A549 (cell line): ENCODE data around the gene CLCNKB.

Experiments
- CBX8 ChIP-seq: fragments of 200-600 bp; sonication (generic); IDR thresholded peaks from 2 replicates; pipeline ENCODE4 v1.6.1; 2016
- CHD2 ChIP-seq: fragments of 150-350 bp; IDR thresholded peaks from 2 replicates; pipeline ENCODE4 v1.6.1; 2014; ENCODE audit warnings: low read length; ENCODE audit not compliant: partially characterized antibody
- EP300 ChIP-seq, 2 experiments: fragments of >200 bp; sonication (Bioruptor Twin); formaldehyde crosslinking; IDR thresholded peaks; 2 replicates in 1 of 2; 3 replicates in 1 of 2; pipeline ENCODE4 v1.6.1; 2016 to 2017
- HOXB5 ChIP-seq: fragments of 250-450 bp; sonication (Bioruptor Pico); IDR thresholded peaks from 2 replicates; pipeline ENCODE4 v1.5.0; 2020; ENCODE audit warnings: mild to moderate bottlenecking, moderate library complexity
- JUN ChIP-seq, 2 experiments: fragments of >200 bp; sonication (Bioruptor Twin); formaldehyde crosslinking; IDR thresholded peaks; 2 replicates in 1 of 2; 3 replicates in 1 of 2; pipeline ENCODE4 v1.6.1; 2016 to 2017
- NR3C1 ChIP-seq: fragments of >200 bp; sonication (Bioruptor Twin); formaldehyde crosslinking; IDR thresholded peaks from 3 replicates; pipeline ENCODE4 v1.6.1; 2017
- POLR2A ChIP-seq: IDR thresholded peaks from 2 replicates; pipeline ENCODE4 v1.6.1; 2012; ENCODE audit warnings: mild to moderate bottlenecking, low read length
- POLR2AphosphoS2 ChIP-seq: conservative IDR thresholded peaks from 2 replicates; pipeline ENCODE4 v1.6.1; 2012; ENCODE audit warnings: low read length, improper control_type of control experiment, inconsistent platforms
- RFX5 ChIP-seq: fragments of 450-650 bp; IDR thresholded peaks from 2 replicates; pipeline ENCODE4 v1.7.1; 2014; ENCODE audit warnings: antibody characterized with exemption, mild to moderate bottlenecking, moderate library complexity
- SMC3 ChIP-seq: fragments of >200 bp; sonication (Bioruptor Twin); formaldehyde crosslinking; IDR thresholded peaks from 3 replicates; pipeline ENCODE4 v1.6.1; 2018; ENCODE audit warnings: inconsistent platforms
- TFCP2L1 ChIP-seq: fragments of 250-450 bp; sonication (Bioruptor Pico); IDR thresholded peaks from 2 replicates; pipeline ENCODE4 v1.5.0; 2021; ENCODE audit warnings: mild to moderate bottlenecking
- ZFP36 ChIP-seq: fragments of 450-650 bp; IDR thresholded peaks from 2 replicates; pipeline ENCODE4 v1.6.1; 2014; ENCODE audit warnings: borderline replicate concordance; ENCODE audit not compliant: partially characterized antibody
- ZSCAN20 ChIP-seq: fragments of 250-450 bp; sonication (Bioruptor Pico); IDR thresholded peaks from 2 replicates; pipeline ENCODE4 v1.8.0; 2022; ENCODE audit warnings: mild to moderate bottlenecking, moderate library complexity
- TF ChIP-seq, protein P1 (sequence below): fragments of >200 bp; sonication (Bioruptor Twin); formaldehyde crosslinking; IDR thresholded peaks from 3 replicates; pipeline ENCODE4 v1.5.1; 2016

DNA sequence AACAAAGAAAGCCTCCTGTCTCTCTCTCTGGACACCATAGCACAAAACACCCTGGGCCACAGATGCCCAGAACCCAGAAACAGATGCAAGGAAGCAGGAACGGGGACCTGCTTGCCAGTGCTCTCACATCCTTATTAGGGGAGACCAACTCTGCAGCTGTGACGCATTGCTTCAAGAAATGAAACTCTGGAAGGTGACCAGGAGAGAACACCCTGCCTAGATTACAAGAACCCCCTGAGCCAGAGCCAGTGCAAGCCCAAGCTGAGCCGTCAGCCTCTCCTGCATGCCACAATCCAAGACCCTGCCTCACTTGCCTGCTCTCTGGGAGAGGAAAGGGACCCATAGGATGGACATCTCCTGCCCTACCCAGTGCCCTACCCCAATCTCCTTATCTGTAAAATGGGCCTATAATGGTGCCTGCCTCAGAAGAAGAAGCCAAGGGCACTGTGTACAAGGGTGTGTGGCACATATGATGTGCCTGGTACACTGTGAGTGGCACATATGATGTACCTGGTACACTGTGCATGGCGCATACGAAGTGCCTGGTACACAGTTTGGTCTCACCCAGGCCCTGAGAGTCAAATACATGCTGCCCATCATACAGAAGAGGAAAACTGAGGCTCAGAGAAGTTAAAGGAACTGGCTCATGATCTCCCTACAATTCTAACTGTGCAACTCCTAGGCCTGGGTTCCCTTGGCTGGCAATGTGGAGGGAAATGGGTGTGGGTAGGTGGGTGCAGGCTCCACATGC lies 46.7 kb downstream of the CLCNKB start:
- TF ChIP-seq, protein P1, sequence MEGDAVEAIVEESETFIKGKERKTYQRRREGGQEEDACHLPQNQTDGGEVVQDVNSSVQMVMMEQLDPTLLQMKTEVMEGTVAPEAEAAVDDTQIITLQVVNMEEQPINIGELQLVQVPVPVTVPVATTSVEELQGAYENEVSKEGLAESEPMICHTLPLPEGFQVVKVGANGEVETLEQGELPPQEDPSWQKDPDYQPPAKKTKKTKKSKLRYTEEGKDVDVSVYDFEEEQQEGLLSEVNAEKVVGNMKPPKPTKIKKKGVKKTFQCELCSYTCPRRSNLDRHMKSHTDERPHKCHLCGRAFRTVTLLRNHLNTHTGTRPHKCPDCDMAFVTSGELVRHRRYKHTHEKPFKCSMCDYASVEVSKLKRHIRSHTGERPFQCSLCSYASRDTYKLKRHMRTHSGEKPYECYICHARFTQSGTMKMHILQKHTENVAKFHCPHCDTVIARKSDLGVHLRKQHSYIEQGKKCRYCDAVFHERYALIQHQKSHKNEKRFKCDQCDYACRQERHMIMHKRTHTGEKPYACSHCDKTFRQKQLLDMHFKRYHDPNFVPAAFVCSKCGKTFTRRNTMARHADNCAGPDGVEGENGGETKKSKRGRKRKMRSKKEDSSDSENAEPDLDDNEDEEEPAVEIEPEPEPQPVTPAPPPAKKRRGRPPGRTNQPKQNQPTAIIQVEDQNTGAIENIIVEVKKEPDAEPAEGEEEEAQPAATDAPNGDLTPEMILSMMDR, result no peak
- no peak for TF ChIP-seq JUN (IDR thresholded peaks at IDR 0.05)
- TF ChIP-seq RFX5, result no peak
- TF ChIP-seq SMC3, result no peak
- no peak for TF ChIP-seq CHD2
- no peak for TF ChIP-seq POLR2A
- no peak for TF ChIP-seq ZFP36
- no peak for TF ChIP-seq ZSCAN20 (CRISPR knock-in tag)
- no peak for TF ChIP-seq CBX8
- no peak for TF ChIP-seq POLR2AphosphoS2
- TF ChIP-seq TFCP2L1, result no peak
- TF ChIP-seq NR3C1, result no peak
- TF ChIP-seq EP300 (IDR thresholded peaks at IDR 0.05), result no peak
- TF ChIP-seq HOXB5 (CRISPR knock-in tag), result no peak
